HepG2 (cell line): Measurements from ENCODE around the gene C20orf204. TPM values are rescaled to one million over a fixed set of nuclear protein-coding genes. Genes with fewer than 3 reads are reported as not detected.

ENCODE experiments used
- CBX5 ChIP-seq: sonication (generic); formaldehyde crosslinking; IDR thresholded peaks from 2 replicates; pipeline ENCODE4 v1.4.0; 2020; ENCODE audit warnings: missing genetic modification reagents, borderline replicate concordance
- DMAP1 ChIP-seq: IDR thresholded peaks from 2 replicates; pipeline ENCODE4 v1.6.1; 2016
- EEA1 ChIP-seq: sonication (generic); formaldehyde crosslinking; IDR thresholded peaks from 2 replicates; pipeline ENCODE4 v1.5.1; 2020; ENCODE audit warnings: mild to moderate bottlenecking, missing genetic modification reagents, borderline replicate concordance
- ELF1 ChIP-seq: sonication (generic); formaldehyde crosslinking; IDR thresholded peaks from 2 replicates; pipeline ENCODE4 v1.4.0; 2020; ENCODE audit warnings: missing genetic modification reagents
- ETS1 ChIP-seq: sonication (generic); formaldehyde crosslinking; IDR thresholded peaks from 2 replicates; pipeline ENCODE4 v1.4.0; 2020; ENCODE audit warnings: missing genetic modification reagents
- ETV5 ChIP-seq: IDR thresholded peaks from 2 replicates; pipeline ENCODE4 v1.6.1; 2018; ENCODE audit warnings: missing biosample characterization, missing genetic modification reagents, inconsistent platforms, borderline replicate concordance
- FOXA3 ChIP-seq: IDR thresholded peaks from 2 replicates; pipeline ENCODE4 v1.6.1; 2016; ENCODE audit warnings: missing genetic modification reagents, missing compliant biosample characterization
- HNF1A ChIP-seq, 2 experiments: sonication (generic) in 1 of 2; formaldehyde crosslinking in 1 of 2; IDR thresholded peaks; 2 replicates each; pipeline versions ENCODE4 v1.4.0 to v1.6.1; 2016 to 2020; ENCODE audit warnings: borderline replicate concordance in 1 of 2, low read depth in 1 of 2, mild to moderate bottlenecking in 1 of 2, missing genetic modification reagents in 1 of 2
- MIER3 ChIP-seq: IDR thresholded peaks from 2 replicates; pipeline ENCODE4 v1.6.1; 2016; ENCODE audit warnings: missing compliant biosample characterization, borderline replicate concordance
- NR3C1 ChIP-seq: sonication (generic); formaldehyde crosslinking; IDR thresholded peaks from 2 replicates; pipeline ENCODE4 v1.4.0; 2020; ENCODE audit warnings: missing genetic modification reagents
- PHB2 ChIP-seq: fragments of 450-650 bp; IDR thresholded peaks from 2 replicates; pipeline ENCODE4 v1.6.1; 2018; ENCODE audit not compliant: partially characterized antibody
- PHF5A ChIP-seq: IDR thresholded peaks from one replicate; pipeline ENCODE4 v1.6.1; 2018; ENCODE audit warnings: low read depth, missing genetic modification reagents; ENCODE audit not compliant: unreplicated experiment
- SMAD3 ChIP-seq: sonication (generic); formaldehyde crosslinking; IDR thresholded peaks from 2 replicates; pipeline ENCODE4 v1.4.0; 2020; ENCODE audit warnings: missing genetic modification reagents
- SMAD9 ChIP-seq: sonication (generic); formaldehyde crosslinking; IDR thresholded peaks from 2 replicates; pipeline ENCODE4 v1.5.1; 2020; ENCODE audit warnings: mild to moderate bottlenecking, missing genetic modification reagents
- SP4 ChIP-seq: sonication (generic); formaldehyde crosslinking; IDR thresholded peaks from 2 replicates; pipeline ENCODE4 v1.8.1; 2023; ENCODE audit warnings: mild to moderate bottlenecking, missing genetic modification reagents
- SP5 ChIP-seq: IDR thresholded peaks from 2 replicates; pipeline ENCODE4 v1.6.1; 2016; ENCODE audit warnings: low read depth, borderline replicate concordance
- TEAD3 ChIP-seq: optimal IDR thresholded peaks from 2 replicates; pipeline ENCODE3; 2016; ENCODE audit warnings: borderline replicate concordance
- ZBTB49 ChIP-seq: sonication (generic); formaldehyde crosslinking; IDR thresholded peaks from 2 replicates; pipeline ENCODE4 v1.4.0; 2020; ENCODE audit warnings: missing genetic modification reagents, borderline replicate concordance
- ZFAT ChIP-seq: sonication (generic); formaldehyde crosslinking; conservative IDR thresholded peaks from 2 replicates; pipeline ENCODE4 v1.8.1; 2023; ENCODE audit warnings: missing genetic modification reagents, inconsistent platforms
- ZFP36L2 ChIP-seq: sonication (generic); formaldehyde crosslinking; IDR thresholded peaks from 2 replicates; pipeline ENCODE4 v1.4.0; 2020; ENCODE audit warnings: missing genetic modification reagents
- ZNF101 ChIP-seq: sonication (generic); formaldehyde crosslinking; IDR thresholded peaks from 2 replicates; pipeline ENCODE4 v1.4.0; 2020; ENCODE audit warnings: mild to moderate bottlenecking, low read depth, missing genetic modification reagents, borderline replicate concordance
- ZNF256 ChIP-seq: sonication (generic); formaldehyde crosslinking; conservative IDR thresholded peaks from 2 replicates; pipeline ENCODE4 v1.4.0; 2020; ENCODE audit warnings: missing genetic modification reagents
- ZNF572 ChIP-seq: sonication (generic); formaldehyde crosslinking; IDR thresholded peaks from 2 replicates; pipeline ENCODE4 v1.5.1; 2020; ENCODE audit warnings: mild to moderate bottlenecking, missing genetic modification reagents
- ZNF678 ChIP-seq: sonication (generic); formaldehyde crosslinking; IDR thresholded peaks from 2 replicates; pipeline ENCODE4 v1.4.0; 2020; ENCODE audit warnings: mild to moderate bottlenecking, missing genetic modification reagents
- polyA plus RNA-seq, 8 experiments: library from polyadenylated mRNA; depleted of rRNA in 3 of 8; stranded (reverse) in 7 of 8; unstranded in 1 of 8; fragments of >200 nt; fragmentation: Illumina TruSeq in 4 of 8; extraction: Trizol in 4 of 8; gene quantifications; 2 replicates each; pipeline versions ENCODE4 v1.2.1 to v1.2.3, GENCODE V29; 2011 to 2016; ENCODE audit warnings: low read depth in 4 of 8, missing spikeins in 1 of 8, mixed read lengths in 1 of 8; ENCODE audit not compliant: insufficient read depth in 1 of 8
- total RNA-seq, 5 experiments: library from RNA; depleted of rRNA; stranded (reverse); fragments of >200 nt; fragmentation: Illumina TruSeq; extraction: Trizol; gene quantifications; 2 replicates each; pipeline ENCODE4 v1.2.3, GENCODE V29; 2016; ENCODE audit warnings: low read depth in 1 of 5

Gene C20orf204
- total and polyA plus RNA-seq, 2 of the 13 experiments (the other 11 are each of a cell fraction or from before 2014, with no cell fraction given): 22.1 to 80.0 TPM

GRCh38 chr20:64079273-64080012 is 43.5 kb downstream of the C20orf204 start, which contains the start of gene RGS19 (continued):
- no peak for TF ChIP-seq ZBTB49 (CRISPR knock-in tag)
- TF ChIP-seq ZNF678 (CRISPR knock-in tag): 0 out of 2 replicates have a peak, but pooled peaks have one; percentile 73
- no peak for TF ChIP-seq NR3C1 (CRISPR knock-in tag)
- peak; percentile 95 for TF ChIP-seq ZNF572 (CRISPR knock-in tag)
- no peak for TF ChIP-seq PHB2
- no peak for TF ChIP-seq ZFAT
- peak; percentile 64 for TF ChIP-seq SP4
- peak; percentile 59 for TF ChIP-seq ELF1
- TF ChIP-seq EEA1 (CRISPR knock-in tag): peak; percentile 63; the same call in 1 of the 2 replicates
- TF ChIP-seq MIER3 (CRISPR knock-in tag): no peak
- TF ChIP-seq HNF1A (IDR thresholded peaks at IDR 0.05; ENCODE audit: low read depth): no peak
- TF ChIP-seq HNF1A (CRISPR knock-in tag; IDR thresholded peaks at IDR 0.05; ENCODE audit: borderline replicate concordance): no peak
- no peak for TF ChIP-seq ETS1 (CRISPR knock-in tag)
- TF ChIP-seq TEAD3 (CRISPR knock-in tag): peak; percentile 40
- no peak for TF ChIP-seq ZNF101 (CRISPR knock-in tag)
- no peak for TF ChIP-seq ZNF256 (CRISPR knock-in tag)
- no peak for TF ChIP-seq ZFP36L2 (CRISPR knock-in tag)
- TF ChIP-seq ETV5 (CRISPR knock-in tag): peak; percentile 71
- TF ChIP-seq SP5 (CRISPR knock-in tag): peak; percentile 36
- no peak for TF ChIP-seq SMAD9 (CRISPR knock-in tag)
- TF ChIP-seq CBX5 (CRISPR knock-in tag): peak; percentile 3; the same call in 1 of the 2 replicates
- TF ChIP-seq SMAD3 (CRISPR knock-in tag): no peak
- TF ChIP-seq DMAP1 (CRISPR knock-in tag): peak; percentile 60
- TF ChIP-seq PHF5A: no peak
- no peak for TF ChIP-seq FOXA3 (CRISPR knock-in tag)
